ENCODE results near the gene ACSL3.

Gene ACSL3

GRCh38 chr2:222833410-222833809 is 27.4 kb upstream of the ACSL3 start:
- Histone ChIP-seq H3K27ac (ENCODE audit: low read depth, low read length, poor library complexity, severe bottlenecking) (no peak overlapping the region), H3K9me3 (ENCODE audit: low read length) (no peaks in the 10 kb centered on the region), H3K36me3 (ENCODE audit: insufficient read depth, low read length) (no peaks in the 10 kb centered on the region), H3K9ac (ENCODE audit: low read length) (no peak overlapping the region), H3K4me2 (ENCODE audit: low read length) (no peak overlapping the region), H3K79me2 (ENCODE audit: insufficient read depth, low read length) (no peaks in the 10 kb centered on the region), H3K4me3 (ENCODE audit: low read depth, low read length, poor library complexity, severe bottlenecking) (no peak overlapping the region), H2AFZ (ENCODE audit: low read length) (no peak overlapping the region), H3F3A (ENCODE audit: insufficient read depth, low read length) (no peaks in the 10 kb centered on the region), H3K27me3 (ENCODE audit: insufficient read depth, low read length) (no peaks in the 10 kb centered on the region), H3K4me1 (ENCODE audit: insufficient read depth, low read length, severe bottlenecking) (no peaks in the 10 kb centered on the region), H4K20me1 (ENCODE audit: insufficient read depth, low read length) (no peaks in the 10 kb centered on the region), H3K9me2 (ENCODE audit: low read depth, low read length) (no peaks in the 10 kb centered on the region)
- no peak for TF ChIP-seq EZH2 (IDR thresholded peaks at IDR 0.05; ENCODE audit: borderline replicate concordance, low read length)

DNA sequence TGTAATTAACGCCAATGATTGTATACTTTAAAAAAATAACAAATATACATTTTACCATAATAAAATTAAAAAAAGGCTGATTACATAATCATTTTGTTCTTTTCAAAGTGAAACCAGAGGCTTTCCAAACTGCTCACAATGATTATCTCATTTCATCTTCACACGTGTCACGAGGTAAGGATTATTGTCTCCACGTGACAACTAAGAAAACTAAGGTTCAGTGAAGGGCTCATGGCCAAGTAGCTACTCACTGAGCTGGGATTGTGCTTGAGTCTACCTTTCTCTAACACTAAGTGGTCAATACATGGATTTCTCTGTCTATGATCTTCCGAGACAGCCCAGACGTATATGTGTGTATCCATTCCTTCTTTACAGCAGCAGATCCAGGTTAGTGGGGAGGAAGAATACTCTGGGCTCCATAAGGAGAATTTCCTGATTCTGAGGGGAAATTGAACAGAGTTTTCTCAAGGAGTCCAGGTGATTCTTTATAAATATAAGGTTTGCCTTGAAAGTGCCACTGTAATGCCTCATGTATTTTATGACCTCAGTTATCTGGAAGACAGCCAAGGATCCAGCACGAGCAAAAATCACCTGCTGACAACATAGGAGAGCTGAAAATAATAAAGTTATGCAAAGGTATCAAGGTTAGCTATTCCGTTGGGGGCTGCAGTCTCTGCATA is 25.6 kb upstream of the ACSL3 start:
- Histone ChIP-seq H3K27ac (ENCODE audit: low read depth, low read length, poor library complexity, severe bottlenecking) (no peak overlapping the region), H3K4me2 (ENCODE audit: low read length) (no peak overlapping the region), H2AFZ (ENCODE audit: low read length) (no peak overlapping the region), H3F3A (ENCODE audit: insufficient read depth, low read length) (no peaks in the 10 kb centered on the region), H3K9me2 (ENCODE audit: low read depth, low read length) (no peaks in the 10 kb centered on the region), H3K9me3 (ENCODE audit: low read length) (no peaks in the 10 kb centered on the region), H3K79me2 (ENCODE audit: insufficient read depth, low read length) (no peaks in the 10 kb centered on the region), H3K36me3 (ENCODE audit: insufficient read depth, low read length) (no peaks in the 10 kb centered on the region), H4K20me1 (ENCODE audit: insufficient read depth, low read length) (no peaks in the 10 kb centered on the region), H3K9ac (ENCODE audit: low read length) (no peak overlapping the region), H3K4me3 (ENCODE audit: low read depth, low read length, poor library complexity, severe bottlenecking) (no peak overlapping the region), H3K4me1 (ENCODE audit: insufficient read depth, low read length, severe bottlenecking) (no peaks in the 10 kb centered on the region), H3K27me3 (ENCODE audit: insufficient read depth, low read length) (no peaks in the 10 kb centered on the region)
- no peak for TF ChIP-seq CTCF (IDR thresholded peaks at IDR 0.05; ENCODE audit: low read length)
- no peak for TF ChIP-seq EZH2 (IDR thresholded peaks at IDR 0.05; ENCODE audit: borderline replicate concordance, low read length)

- Histone ChIP-seq H3K9me2 (ENCODE audit: low read depth, low read length) (no peaks in the 10 kb centered on the region), H4K20me1 (ENCODE audit: insufficient read depth, low read length) (no peaks in the 10 kb centered on the region), H3K27ac (ENCODE audit: low read depth, low read length, poor library complexity, severe bottlenecking) (no peak overlapping the region), H3F3A (ENCODE audit: insufficient read depth, low read length) (no peaks in the 10 kb centered on the region), H3K27me3 (ENCODE audit: insufficient read depth, low read length) (no peaks in the 10 kb centered on the region), H3K4me1 (ENCODE audit: insufficient read depth, low read length, severe bottlenecking) (no peaks in the 10 kb centered on the region), H3K9ac (ENCODE audit: low read length) (no peak overlapping the region), H3K4me2 (ENCODE audit: low read length) (no peak overlapping the region), H3K36me3 (ENCODE audit: insufficient read depth, low read length) (no peaks in the 10 kb centered on the region), H3K79me2 (ENCODE audit: insufficient read depth, low read length) (no peaks in the 10 kb centered on the region), H3K9me3 (ENCODE audit: low read length) (no peaks in the 10 kb centered on the region), H2AFZ (ENCODE audit: low read length) (no peak overlapping the region), H3K4me3 (ENCODE audit: low read depth, low read length, poor library complexity, severe bottlenecking) (no peak overlapping the region)
- no peak for TF ChIP-seq EZH2 (IDR thresholded peaks at IDR 0.05; ENCODE audit: borderline replicate concordance, low read length)
- TF ChIP-seq CTCF (IDR thresholded peaks at IDR 0.05; ENCODE audit: low read length), result no peak
These were observed 25.0 kb upstream of the ACSL3 start for GRCh38 chr2:222835823-222836151.

DNA sequence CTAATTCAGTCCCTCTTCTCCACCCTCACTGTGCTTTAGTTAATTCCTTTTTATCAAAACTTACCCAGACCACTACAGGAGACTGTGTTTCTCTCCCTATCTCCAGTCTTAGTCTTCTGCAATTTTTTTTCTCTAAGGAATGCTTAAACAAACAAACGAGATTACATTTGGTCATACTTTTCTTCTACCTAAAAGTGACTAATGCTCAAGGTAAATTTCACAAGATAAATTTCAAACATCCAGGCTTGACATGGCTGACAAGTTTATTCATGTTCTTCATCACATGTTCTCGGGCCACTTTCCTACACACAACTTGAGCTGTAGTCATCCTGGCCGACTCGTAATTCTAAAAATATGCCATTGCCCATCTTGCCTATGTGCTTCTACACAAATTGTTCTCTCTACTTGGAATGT is 23.2 kb upstream of the ACSL3 start:
- H3K4me3 ChIP-seq (ENCODE audit: low read depth, low read length, poor library complexity, severe bottlenecking), result no peak overlapping the region
- no peaks in the 10 kb centered on the region for H3K36me3 ChIP-seq (ENCODE audit: insufficient read depth, low read length)
- H3K27me3 ChIP-seq (ENCODE audit: insufficient read depth, low read length), result no peaks in the 10 kb centered on the region
- H4K20me1 ChIP-seq (ENCODE audit: insufficient read depth, low read length), result no peaks in the 10 kb centered on the region
- H3K9me2 ChIP-seq (ENCODE audit: low read depth, low read length), result no peaks in the 10 kb centered on the region
- H3F3A ChIP-seq (ENCODE audit: insufficient read depth, low read length), result no peaks in the 10 kb centered on the region
- no peaks in the 10 kb centered on the region for H3K79me2 ChIP-seq (ENCODE audit: insufficient read depth, low read length)
- H3K4me1 ChIP-seq (ENCODE audit: insufficient read depth, low read length, severe bottlenecking), result no peaks in the 10 kb centered on the region
- H3K4me2 ChIP-seq (ENCODE audit: low read length), result no peak overlapping the region
- H3K9me3 ChIP-seq (ENCODE audit: low read length), result no peaks in the 10 kb centered on the region
- no peak overlapping the region for H2AFZ ChIP-seq (ENCODE audit: low read length)
- no peak overlapping the region for H3K9ac ChIP-seq (ENCODE audit: low read length)
- TF ChIP-seq EZH2 (IDR thresholded peaks at IDR 0.05; ENCODE audit: borderline replicate concordance, low read length) (no peak), CTCF (IDR thresholded peaks at IDR 0.05; ENCODE audit: low read length) (no peak)
- H3K27ac ChIP-seq (ENCODE audit: low read depth, low read length, poor library complexity, severe bottlenecking), result no peak overlapping the region
